IMR-90 (cell line): ENCODE results near the gene TEX28. TPM values are rescaled to one million over a fixed set of nuclear protein-coding genes. Genes with fewer than 3 reads are reported as not detected.

Source experiments
- ATAC-seq: fragments of 200-7000 bp; cut with Tn5 transposase; 2 replicates; pipeline ENCODE4 v1.9.1; 2020; ENCODE audit warnings: low read depth, mild to moderate bottlenecking, moderate library complexity
- BruUV-seq: library from RNA; stranded (reverse); fragments of 400-500 nt; replicated peaks from 2 replicates; lab custom pipeline; 2021; lab: Mats Ljungman, UMichigan
- CTCF ChIA-PET: fragments of 300-600 bp; formaldehyde crosslinking; extraction: SDS; loops from one replicate; lab custom pipeline; 2021; ENCODE audit warnings: antibody characterized with exemption; lab: Yijun Ruan, JAX
- POLR2A ChIA-PET: fragments of 300-600 bp; sonication (Branson Sonifier 250); formaldehyde crosslinking; loops from one replicate; lab custom pipeline; 2022; ENCODE audit warnings: antibody characterized with exemption; ENCODE audit not compliant: unreplicated experiment; lab: Charles Lee
- DNase-seq: peaks from one replicate; pipeline ENCODE4 v3.0.0; 2013
- H2AFZ ChIP-seq: replicated peaks from 2 replicates; pipeline ENCODE3; 2013; ENCODE audit warnings: low read length, mild to moderate bottlenecking; ENCODE audit not compliant: poor library complexity
- H2AK5ac ChIP-seq: 2 replicates; pipeline ENCODE4 v1.6.1; 2013; ENCODE audit warnings: low read depth, low read length, inconsistent platforms
- H2AK9ac ChIP-seq: replicated peaks from 2 replicates; pipeline ENCODE3; 2013; ENCODE audit warnings: mild to moderate bottlenecking, low read depth, low read length, moderate library complexity; ENCODE audit not compliant: poor library complexity
- H2BK120ac ChIP-seq: 2 replicates; pipeline ENCODE4 v1.6.1; 2013; ENCODE audit warnings: low read depth, low read length, inconsistent platforms
- H2BK15ac ChIP-seq: 3 replicates; pipeline ENCODE4 v1.6.1; 2013; ENCODE audit warnings: low read depth, low read length, inconsistent platforms
- H2BK20ac ChIP-seq: 2 replicates; pipeline ENCODE4 v1.6.1; 2013; ENCODE audit warnings: low read depth, mild to moderate bottlenecking, inconsistent platforms, low read length, moderate library complexity
- H2BK5ac ChIP-seq: 2 replicates; pipeline ENCODE4 v1.6.1; 2013; ENCODE audit warnings: mild to moderate bottlenecking, low read depth, low read length, inconsistent platforms; ENCODE audit not compliant: poor library complexity, severe bottlenecking
- H3K14ac ChIP-seq: replicated peaks from 2 replicates; pipeline ENCODE4 v1.6.1; 2013; ENCODE audit warnings: low read depth, low read length, inconsistent platforms
- H3K18ac ChIP-seq: 2 replicates; pipeline ENCODE4 v1.6.1; 2013; ENCODE audit warnings: low read depth, low read length, control low read depth
- H3K23ac ChIP-seq: 2 replicates; pipeline ENCODE4 v1.6.1; 2013; ENCODE audit warnings: low read depth, low read length, inconsistent platforms
- H3K27ac ChIP-seq: 2 replicates; pipeline ENCODE4 v1.5.1; 2013; ENCODE audit warnings: mild to moderate bottlenecking, control low read depth, low read length; ENCODE audit not compliant: insufficient read depth
- H3K27me3 ChIP-seq: 2 replicates; pipeline ENCODE4 v1.6.1; 2013; ENCODE audit warnings: low read length; ENCODE audit not compliant: control insufficient read depth, insufficient read depth
- H3K36me3 ChIP-seq: 2 replicates; pipeline ENCODE4 v1.6.1; 2013; ENCODE audit warnings: low read length, mixed read lengths; ENCODE audit not compliant: control insufficient read depth, insufficient read depth
- H3K4ac ChIP-seq: 2 replicates; pipeline ENCODE4 v1.6.1; 2013; ENCODE audit warnings: low read depth, low read length, inconsistent platforms
- H3K4me1 ChIP-seq: 2 replicates; pipeline ENCODE4 v1.6.1; 2013; ENCODE audit warnings: low read length, mixed read lengths; ENCODE audit not compliant: control insufficient read depth, insufficient read depth
- H3K4me2 ChIP-seq: 2 replicates; pipeline ENCODE4 v1.6.1; 2013; ENCODE audit warnings: low read depth, mild to moderate bottlenecking, control low read depth, low read length, moderate library complexity
- H3K4me3 ChIP-seq: 2 replicates; pipeline ENCODE4 v1.5.1; 2013; ENCODE audit warnings: low read depth, mild to moderate bottlenecking, control low read depth, low read length, moderate library complexity; ENCODE audit not compliant: insufficient read depth
- H3K56ac ChIP-seq: 2 replicates; pipeline ENCODE4 v1.6.1; 2013; ENCODE audit warnings: low read length, inconsistent platforms; ENCODE audit not compliant: insufficient read depth; ENCODE audit errors: extremely low read depth
- H3K79me1 ChIP-seq, 2 experiments: 2 replicates each; pipeline ENCODE4 v1.6.1; 2013; ENCODE audit warnings: low read length in 2 of 2, inconsistent platforms in 1 of 2, low read depth in 1 of 2
- H3K9ac ChIP-seq: 2 replicates; pipeline ENCODE4 v1.6.1; 2013; ENCODE audit warnings: low read depth, low read length, control low read depth
- H3K9me1 ChIP-seq: 2 replicates; pipeline ENCODE4 v1.6.1; 2013; ENCODE audit warnings: low read length, inconsistent platforms; ENCODE audit not compliant: insufficient read depth
- H3K9me3 ChIP-seq: 2 replicates; pipeline ENCODE4 v1.6.1; 2013; ENCODE audit warnings: low read length; ENCODE audit not compliant: control insufficient read depth, insufficient read depth
- H4K20me1 ChIP-seq: 2 replicates; pipeline ENCODE4 v1.6.1; 2013; ENCODE audit warnings: low read length, inconsistent platforms; ENCODE audit not compliant: insufficient read depth
- H4K5ac ChIP-seq: 2 replicates; pipeline ENCODE4 v1.6.1; 2013; ENCODE audit warnings: mild to moderate bottlenecking, low read depth, low read length, control low read depth
- H4K8ac ChIP-seq, 2 experiments: 2 replicates each; pipeline ENCODE4 v1.6.1; 2013; ENCODE audit warnings: low read depth in 2 of 2, low read length in 2 of 2, control low read depth in 1 of 2, inconsistent platforms in 1 of 2
- H4K91ac ChIP-seq: 2 replicates; pipeline ENCODE4 v1.6.1; 2013; ENCODE audit warnings: low read depth, low read length, inconsistent platforms; ENCODE audit not compliant: insufficient read depth
- BHLHE40 ChIP-seq: fragments of 150-350 bp; IDR thresholded peaks from 2 replicates; pipeline ENCODE4 v1.6.1; 2016; ENCODE audit warnings: mild to moderate bottlenecking, low read depth, low read length
- CHD1 ChIP-seq: IDR thresholded peaks from 2 replicates; pipeline ENCODE4 v1.6.1; 2012; ENCODE audit warnings: low read depth, low read length, improper control_type of control experiment
- CTCF ChIP-seq: conservative IDR thresholded peaks from 2 replicates; pipeline ENCODE4 v1.5.1; 2012; ENCODE audit warnings: mild to moderate bottlenecking, low read depth, low read length, improper control_type of control experiment
- NFE2L2 ChIP-seq: fragments of 150-350 bp; IDR thresholded peaks from 2 replicates; pipeline ENCODE4 v1.6.1; 2016; ENCODE audit warnings: low read depth, mild to moderate bottlenecking, low read length
- RAD21 ChIP-seq: IDR thresholded peaks from 2 replicates; pipeline ENCODE4 v1.6.1; 2012; ENCODE audit warnings: low read length, improper control_type of control experiment
- SMC3 ChIP-seq: fragments of 150-350 bp; IDR thresholded peaks from 2 replicates; pipeline ENCODE4 v1.6.1; 2016; ENCODE audit warnings: low read depth, mild to moderate bottlenecking, antibody characterized with exemption, low read length, moderate library complexity
- USF2 ChIP-seq: fragments of 150-350 bp; IDR thresholded peaks from 2 replicates; pipeline ENCODE4 v1.6.1; 2017; ENCODE audit warnings: mild to moderate bottlenecking, antibody characterized with exemption, low read length, low read depth
- WGBS, 2 experiments: methylation state at CpG; one replicate each; pipeline versions ENCODE4 v1.1.5 to v1.1.7; 2013; ENCODE audit warnings: missing lambda C conversion rate in 2 of 2; ENCODE audit not compliant: insufficient read length in 1 of 2; ENCODE audit errors: extremely low coverage in 2 of 2; 5-methylcytosine and 5-hydroxymethylcytosine counted together
- dilution Hi-C: fragments of 300-500 bp; cut with HindIII; formaldehyde crosslinking; loops from one replicate; pipeline ENCODE4 v1.14.3; 2018; ENCODE audit warnings: low sequenced_read_pairs; ENCODE audit not compliant: unreplicated experiment
- in situ Hi-C: fragments of 300-500 bp; cut with MboI; formaldehyde crosslinking; loops from 3 replicates; pipeline ENCODE4 v1.14.3; 2019; ENCODE audit warnings: low sequenced_read_pairs, inconsistent platforms, mixed read lengths
- intact Hi-C: fragments of 100-400 bp; cut with micrococcal nuclease; formaldehyde crosslinking; loops from 2 replicates; pipeline ENCODE4 v1.10.0; 2022
- polyA plus RNA-seq, 3 experiments: library from polyadenylated mRNA; depleted of rRNA; stranded (reverse); fragments of >200 nt; gene quantifications; 2 replicates each; pipeline ENCODE4 v1.2.3, GENCODE V29; 2012; ENCODE audit warnings: low replicate concordance in 1 of 3
- total RNA-seq: library from RNA; depleted of rRNA; stranded (reverse); fragments of >200 nt; gene quantifications from 2 replicates; pipeline ENCODE4 v1.2.3, GENCODE V29; 2012

TEX28 gene
- total and polyA plus RNA-seq, 2 of the 4 experiments (the other 2 are of a cell fraction): not detected

DNA sequence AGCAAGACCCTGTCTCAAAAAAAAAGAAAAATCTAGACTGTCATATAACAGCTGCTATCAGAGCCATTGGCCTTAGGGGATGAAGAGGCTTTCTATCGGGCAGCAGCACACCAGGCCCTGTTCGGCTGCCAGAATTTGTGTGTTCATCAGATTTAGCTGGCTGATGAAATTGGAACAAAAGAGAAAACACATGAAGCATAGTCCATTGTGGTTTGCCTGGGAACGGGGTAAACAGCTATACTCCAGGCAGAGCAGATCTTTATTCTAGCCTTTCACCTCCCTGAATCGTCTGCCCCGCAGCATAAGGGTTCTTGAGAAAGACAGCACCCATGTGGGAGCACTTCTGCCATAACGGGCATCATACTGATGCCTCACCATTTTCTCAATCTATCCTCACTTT lies 12.3 kb upstream of the TEX28 start:
- no peak overlapping the region for H2BK5ac ChIP-seq
- no peak overlapping the region for H3K14ac ChIP-seq
- H3K9ac ChIP-seq: no peak overlapping the region
- H3K4me1 ChIP-seq: no peaks in the 10 kb centered on the region
- CTCF ChIA-PET: no interaction called here
- no peak overlapping the region for H2BK15ac ChIP-seq
- no peak overlapping the region for H2BK20ac ChIP-seq
- WGBS, 2 experiments: 94% methylated on average over 2 of the region's 6 CpGs; no CpG with 5 or more reads in 1 of the 2 experiments
- no peak overlapping the region for H2BK120ac ChIP-seq
- no peak overlapping the region for H4K8ac ChIP-seq
- H3K9me3 ChIP-seq: no peaks in the 10 kb centered on the region
- no peak overlapping the region for H4K5ac ChIP-seq
- in situ Hi-C loops: no loop called here
- intact Hi-C loops: no loop called here
- no peak overlapping the region for H3K4ac ChIP-seq
- H4K91ac ChIP-seq: no peak overlapping the region
- H3K27ac ChIP-seq: no peak overlapping the region
- H3K56ac ChIP-seq: no peak overlapping the region
- no peak overlapping the region for H3K4me3 ChIP-seq
- no peaks in the 10 kb centered on the region for H3K36me3 ChIP-seq
- POLR2A ChIA-PET: no interaction called here
- TF ChIP-seq CHD1 (no peak), RAD21 (no peak), SMC3 (no peak), CTCF (no peak), USF2 (no peak), NFE2L2 (no peak), BHLHE40 (no peak)
- ATAC-seq: no peak
- no peak overlapping the region for H3K18ac ChIP-seq
- H4K20me1 ChIP-seq: no peaks in the 10 kb centered on the region
- no peak overlapping the region for H2AK9ac ChIP-seq
- BruUV-seq: no TSS peak
- no peak overlapping the region for H2AK5ac ChIP-seq
- no peak overlapping the region for H3K4me2 ChIP-seq
- H3K27me3 ChIP-seq: peaks cover 2% of the 10 kb centered on the region; the same call in 1 of the 2 replicates
- no peak overlapping the region for H2AFZ ChIP-seq
- H3K23ac ChIP-seq: no peak overlapping the region
- H3K79me1 ChIP-seq: no peaks in the 10 kb centered on the region
- no peak for DNase-seq
- dilution Hi-C loops: no loop called here
- H3K9me1 ChIP-seq: no peaks in the 10 kb centered on the region; the same call in 1 of the 2 replicates
